Measurements from ENCODE around the gene G0S2.

Gene G0S2

DNA sequence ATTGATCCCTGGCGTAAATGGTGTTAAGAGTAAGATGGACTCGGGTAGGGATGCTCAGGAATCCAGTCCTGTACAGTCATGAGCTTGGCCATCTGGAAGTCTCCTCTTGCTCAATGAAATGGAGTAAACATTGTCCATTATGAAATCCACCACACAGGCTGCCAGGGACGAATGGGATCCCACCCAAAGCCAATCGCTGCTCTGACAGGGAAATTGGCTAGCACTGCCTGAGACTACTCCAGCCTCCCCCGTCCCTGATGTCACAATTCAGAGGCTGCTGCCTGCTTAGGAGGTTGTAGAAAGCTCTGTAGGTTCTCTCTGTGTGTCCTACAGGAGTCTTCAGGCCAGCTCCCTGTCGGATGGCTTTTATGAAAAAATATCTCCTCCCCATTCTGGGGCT is 29.4 kb downstream of the G0S2 start, which contains the start of gene HSD11B1:
Gene HSD11B1 (plus strand): TSS at position 263 of the 400 bp plus-strand sequence. CDS start 97 bp downstream, at position 360.
- no peaks in the 10 kb centered on the region for H4K20me1 ChIP-seq (ENCODE audit: insufficient read depth, low read length)
- TF ChIP-seq EZH2 (IDR thresholded peaks at IDR 0.05; ENCODE audit: borderline replicate concordance, low read length): no peak
- TF ChIP-seq, protein P1, sequence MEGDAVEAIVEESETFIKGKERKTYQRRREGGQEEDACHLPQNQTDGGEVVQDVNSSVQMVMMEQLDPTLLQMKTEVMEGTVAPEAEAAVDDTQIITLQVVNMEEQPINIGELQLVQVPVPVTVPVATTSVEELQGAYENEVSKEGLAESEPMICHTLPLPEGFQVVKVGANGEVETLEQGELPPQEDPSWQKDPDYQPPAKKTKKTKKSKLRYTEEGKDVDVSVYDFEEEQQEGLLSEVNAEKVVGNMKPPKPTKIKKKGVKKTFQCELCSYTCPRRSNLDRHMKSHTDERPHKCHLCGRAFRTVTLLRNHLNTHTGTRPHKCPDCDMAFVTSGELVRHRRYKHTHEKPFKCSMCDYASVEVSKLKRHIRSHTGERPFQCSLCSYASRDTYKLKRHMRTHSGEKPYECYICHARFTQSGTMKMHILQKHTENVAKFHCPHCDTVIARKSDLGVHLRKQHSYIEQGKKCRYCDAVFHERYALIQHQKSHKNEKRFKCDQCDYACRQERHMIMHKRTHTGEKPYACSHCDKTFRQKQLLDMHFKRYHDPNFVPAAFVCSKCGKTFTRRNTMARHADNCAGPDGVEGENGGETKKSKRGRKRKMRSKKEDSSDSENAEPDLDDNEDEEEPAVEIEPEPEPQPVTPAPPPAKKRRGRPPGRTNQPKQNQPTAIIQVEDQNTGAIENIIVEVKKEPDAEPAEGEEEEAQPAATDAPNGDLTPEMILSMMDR (IDR thresholded peaks at IDR 0.05; ENCODE audit: low read length): no peak
- H3K9me2 ChIP-seq (ENCODE audit: low read depth, low read length): no peaks in the 10 kb centered on the region
- no peak within 1 kb of the TSS for H3K27ac ChIP-seq (ENCODE audit: low read depth, low read length, poor library complexity, severe bottlenecking)
- no peak within 1 kb of the TSS for H3K9ac ChIP-seq (ENCODE audit: low read length)
- no peaks in the 10 kb centered on the region for H3K27me3 ChIP-seq (ENCODE audit: insufficient read depth, low read length)
- no peaks in the 10 kb centered on the region for H3K79me2 ChIP-seq (ENCODE audit: insufficient read depth, low read length)
- no peaks in the 10 kb centered on the region for H3K9me3 ChIP-seq (ENCODE audit: low read length)
- no peaks in the 10 kb centered on the region for H3K36me3 ChIP-seq (ENCODE audit: insufficient read depth, low read length)
- H3K4me3 ChIP-seq (ENCODE audit: low read depth, low read length, poor library complexity, severe bottlenecking): no peak within 1 kb of the TSS
- no peak within 1 kb of the TSS for H2AFZ ChIP-seq (ENCODE audit: low read length)
- no peaks in the 10 kb centered on the region for H3K4me1 ChIP-seq (ENCODE audit: insufficient read depth, low read length, severe bottlenecking)
- no peaks in the 10 kb centered on the region for H3F3A ChIP-seq (ENCODE audit: insufficient read depth, low read length)
- no peak within 1 kb of the TSS for H3K4me2 ChIP-seq (ENCODE audit: low read length)

DNA sequence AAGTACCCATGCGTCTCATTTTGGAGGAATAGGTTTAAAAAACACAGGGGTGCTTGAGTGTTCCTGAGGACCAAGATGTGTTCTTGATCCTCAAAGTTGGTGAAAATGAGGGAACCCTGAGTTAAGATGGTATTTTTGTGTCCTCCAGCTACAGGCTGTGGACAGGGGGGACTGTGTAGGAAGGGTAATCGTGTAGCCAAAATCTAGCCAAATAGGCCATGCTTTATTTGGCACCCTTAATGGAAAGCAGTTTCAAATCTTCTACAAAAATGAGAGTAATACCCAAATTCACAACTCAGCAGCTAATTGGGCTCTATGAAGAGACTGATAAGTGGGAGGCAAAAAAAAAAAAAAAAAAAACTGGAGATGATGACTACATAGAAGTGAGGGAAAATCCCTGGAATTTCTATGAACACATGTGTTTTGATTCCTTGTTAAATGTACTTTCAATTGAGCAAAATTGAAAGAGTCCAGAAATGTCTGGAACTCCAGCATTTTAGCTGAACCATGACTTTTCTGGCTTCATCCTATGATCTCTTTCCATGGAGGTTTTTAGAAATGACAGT is 29.9 kb downstream of the G0S2 start:
- H3K79me2 ChIP-seq (ENCODE audit: insufficient read depth, low read length): no peaks in the 10 kb centered on the region
- no peaks in the 10 kb centered on the region for H3K36me3 ChIP-seq (ENCODE audit: insufficient read depth, low read length)
- TF ChIP-seq EZH2 (IDR thresholded peaks at IDR 0.05; ENCODE audit: borderline replicate concordance, low read length): no peak
- TF ChIP-seq, protein P1 (IDR thresholded peaks at IDR 0.05; ENCODE audit: low read length): no peak
- H3K4me1 ChIP-seq (ENCODE audit: insufficient read depth, low read length, severe bottlenecking): no peaks in the 10 kb centered on the region
- no peak overlapping the region for H2AFZ ChIP-seq (ENCODE audit: low read length)
- H3K27me3 ChIP-seq (ENCODE audit: insufficient read depth, low read length): no peaks in the 10 kb centered on the region
- H3K27ac ChIP-seq (ENCODE audit: low read depth, low read length, poor library complexity, severe bottlenecking): no peak overlapping the region
- H3F3A ChIP-seq (ENCODE audit: insufficient read depth, low read length): no peaks in the 10 kb centered on the region
- H3K9ac ChIP-seq (ENCODE audit: low read length): no peak overlapping the region
- no peaks in the 10 kb centered on the region for H3K9me3 ChIP-seq (ENCODE audit: low read length)
- H3K9me2 ChIP-seq (ENCODE audit: low read depth, low read length): no peaks in the 10 kb centered on the region
- no peaks in the 10 kb centered on the region for H4K20me1 ChIP-seq (ENCODE audit: insufficient read depth, low read length)
- no peak overlapping the region for H3K4me3 ChIP-seq (ENCODE audit: low read depth, low read length, poor library complexity, severe bottlenecking)
- no peak overlapping the region for H3K4me2 ChIP-seq (ENCODE audit: low read length)

DNA sequence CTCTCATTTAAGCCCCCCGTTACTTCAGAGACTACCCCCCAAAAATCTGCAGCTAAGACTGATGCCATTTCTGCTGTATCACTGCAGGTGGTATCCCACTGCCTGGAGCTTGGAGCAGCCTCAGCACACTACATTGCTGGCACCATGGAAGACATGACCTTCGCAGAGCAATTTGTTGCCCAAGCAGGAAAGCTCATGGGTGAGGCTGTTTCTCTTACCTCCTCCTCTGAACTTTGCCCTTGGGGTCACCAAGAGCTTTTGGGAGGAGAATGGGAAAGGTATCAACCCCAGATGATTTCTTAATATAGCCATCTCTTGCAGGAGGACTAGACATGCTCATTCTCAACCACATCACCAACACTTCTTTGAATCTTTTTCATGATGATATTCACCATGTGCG is 31.4 kb downstream of the G0S2 start:
- Histone ChIP-seq H3K9me3 (ENCODE audit: low read length) (no peaks in the 10 kb centered on the region), H3K27ac (ENCODE audit: low read depth, low read length, poor library complexity, severe bottlenecking) (no peak overlapping the region), H3K79me2 (ENCODE audit: insufficient read depth, low read length) (no peaks in the 10 kb centered on the region), H3K9me2 (ENCODE audit: low read depth, low read length) (no peaks in the 10 kb centered on the region), H3F3A (ENCODE audit: insufficient read depth, low read length) (no peaks in the 10 kb centered on the region), H3K4me1 (ENCODE audit: insufficient read depth, low read length, severe bottlenecking) (no peaks in the 10 kb centered on the region), H4K20me1 (ENCODE audit: insufficient read depth, low read length) (no peaks in the 10 kb centered on the region), H3K27me3 (ENCODE audit: insufficient read depth, low read length) (no peaks in the 10 kb centered on the region), H3K36me3 (ENCODE audit: insufficient read depth, low read length) (no peaks in the 10 kb centered on the region), H3K4me2 (ENCODE audit: low read length) (no peak overlapping the region), H3K4me3 (ENCODE audit: low read depth, low read length, poor library complexity, severe bottlenecking) (no peak overlapping the region), H3K9ac (ENCODE audit: low read length) (no peak overlapping the region), H2AFZ (ENCODE audit: low read length) (no peak overlapping the region)
- TF ChIP-seq, protein P1 (IDR thresholded peaks at IDR 0.05; ENCODE audit: low read length): no peak
- TF ChIP-seq EZH2 (IDR thresholded peaks at IDR 0.05; ENCODE audit: borderline replicate concordance, low read length): no peak

Data from OCI-LY1 (cell line).